Ishikawa (cell line): ENCODE data around the gene HSD17B1.

Source experiments
- CEBPB ChIP-seq: IDR thresholded peaks from 2 replicates; pipeline ENCODE4 v1.6.1; 2012
- CREB1 ChIP-seq: IDR thresholded peaks from 2 replicates; pipeline ENCODE4 v1.6.1; 2012; ENCODE audit warnings: low read depth
- EGR1 ChIP-seq: IDR thresholded peaks from 2 replicates; pipeline ENCODE4 v1.6.1; 2012
- EP300 ChIP-seq: IDR thresholded peaks from 2 replicates; pipeline ENCODE4 v1.6.1; 2012; ENCODE audit warnings: borderline replicate concordance
- FOXM1 ChIP-seq: IDR thresholded peaks from 2 replicates; pipeline ENCODE4 v1.6.1; 2012; ENCODE audit warnings: low read depth, borderline replicate concordance
- NFIC ChIP-seq: IDR thresholded peaks from 2 replicates; pipeline ENCODE4 v1.6.1; 2012
- RAD21 ChIP-seq: IDR thresholded peaks from 2 replicates; pipeline ENCODE4 v1.6.1; 2012; ENCODE audit warnings: low read depth
- TAF1 ChIP-seq: IDR thresholded peaks from 2 replicates; pipeline ENCODE4 v1.6.1; 2012; ENCODE audit warnings: low read depth, mild to moderate bottlenecking
- TCF12 ChIP-seq: IDR thresholded peaks from 2 replicates; pipeline ENCODE4 v1.6.1; 2012; ENCODE audit warnings: low read depth
- TEAD4 ChIP-seq: IDR thresholded peaks from 2 replicates; pipeline ENCODE4 v1.6.1; 2012
- YY1 ChIP-seq: IDR thresholded peaks from 2 replicates; pipeline ENCODE4 v1.6.1; 2012; ENCODE audit warnings: low read depth
- ZBTB7A ChIP-seq: IDR thresholded peaks from 2 replicates; pipeline ENCODE4 v1.6.1; 2012; ENCODE audit warnings: low read depth
- TF ChIP-seq, protein P1 (sequence below): IDR thresholded peaks from 2 replicates; pipeline ENCODE4 v1.6.1; 2012
- TF ChIP-seq, protein P2 (sequence below): IDR thresholded peaks from 2 replicates; pipeline ENCODE4 v1.6.1; 2012; ENCODE audit warnings: low read depth, mild to moderate bottlenecking
- TF ChIP-seq, protein P3 (sequence below): IDR thresholded peaks from 2 replicates; pipeline ENCODE4 v1.6.1; 2012

Gene HSD17B1

DNA sequence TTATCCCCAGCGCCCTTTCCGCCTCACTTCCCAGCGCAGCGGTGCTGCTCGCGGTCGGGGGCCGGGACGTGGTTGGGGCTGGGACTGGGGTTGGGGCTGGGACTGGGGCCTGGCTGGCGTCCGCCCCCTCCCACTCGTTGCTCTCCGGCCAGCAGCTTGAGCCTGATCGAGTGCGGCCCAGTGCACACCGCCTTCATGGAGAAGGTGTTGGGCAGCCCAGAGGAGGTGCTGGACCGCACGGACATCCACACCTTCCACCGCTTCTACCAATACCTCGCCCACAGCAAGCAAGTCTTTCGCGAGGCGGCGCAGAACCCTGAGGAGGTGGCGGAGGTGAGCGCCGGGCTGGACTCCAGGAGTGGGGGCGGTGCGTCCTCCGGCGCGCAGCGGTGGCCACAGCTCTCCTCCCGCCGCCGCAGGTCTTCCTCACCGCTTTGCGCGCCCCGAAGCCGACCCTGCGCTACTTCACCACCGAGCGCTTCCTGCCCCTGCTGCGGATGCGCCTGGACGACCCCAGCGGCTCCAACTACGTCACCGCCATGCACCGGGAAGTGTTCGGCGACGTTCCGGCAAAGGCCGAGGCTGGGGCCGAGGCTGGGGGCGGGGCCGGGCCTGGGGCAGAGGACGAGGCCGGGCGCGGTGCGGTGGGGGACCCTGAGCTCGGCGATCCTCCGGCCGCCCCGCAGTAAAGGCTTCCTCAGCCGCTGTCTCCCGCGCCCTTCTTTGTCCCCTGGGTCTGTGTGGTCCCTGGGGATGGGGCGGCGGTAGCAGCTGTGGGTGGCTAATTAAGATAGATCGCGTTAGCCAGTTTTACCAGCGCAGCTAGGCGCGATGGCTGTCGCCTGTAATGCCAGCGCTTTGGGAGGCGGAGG, 1.8 kb downstream of the HSD17B1 start:
- TF ChIP-seq ZBTB7A (peak; percentile 84), EGR1 (peak; percentile 64; the same call in 1 of the 2 replicates), CREB1 (peak; percentile 75), TEAD4 (peak; percentile 20; the same call in 1 of the 2 replicates), EP300 (no peak), YY1 (peak; percentile 69), CEBPB (no peak), TAF1 (peak; percentile 82), TCF12 (peak; percentile 58; the same call in 1 of the 2 replicates), NFIC (no peak), RAD21 (no peak), FOXM1 (no peak)
- TF ChIP-seq, protein P1, sequence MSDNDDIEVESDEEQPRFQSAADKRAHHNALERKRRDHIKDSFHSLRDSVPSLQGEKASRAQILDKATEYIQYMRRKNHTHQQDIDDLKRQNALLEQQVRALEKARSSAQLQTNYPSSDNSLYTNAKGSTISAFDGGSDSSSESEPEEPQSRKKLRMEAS, result peak; percentile 81
- TF ChIP-seq, protein P2, sequence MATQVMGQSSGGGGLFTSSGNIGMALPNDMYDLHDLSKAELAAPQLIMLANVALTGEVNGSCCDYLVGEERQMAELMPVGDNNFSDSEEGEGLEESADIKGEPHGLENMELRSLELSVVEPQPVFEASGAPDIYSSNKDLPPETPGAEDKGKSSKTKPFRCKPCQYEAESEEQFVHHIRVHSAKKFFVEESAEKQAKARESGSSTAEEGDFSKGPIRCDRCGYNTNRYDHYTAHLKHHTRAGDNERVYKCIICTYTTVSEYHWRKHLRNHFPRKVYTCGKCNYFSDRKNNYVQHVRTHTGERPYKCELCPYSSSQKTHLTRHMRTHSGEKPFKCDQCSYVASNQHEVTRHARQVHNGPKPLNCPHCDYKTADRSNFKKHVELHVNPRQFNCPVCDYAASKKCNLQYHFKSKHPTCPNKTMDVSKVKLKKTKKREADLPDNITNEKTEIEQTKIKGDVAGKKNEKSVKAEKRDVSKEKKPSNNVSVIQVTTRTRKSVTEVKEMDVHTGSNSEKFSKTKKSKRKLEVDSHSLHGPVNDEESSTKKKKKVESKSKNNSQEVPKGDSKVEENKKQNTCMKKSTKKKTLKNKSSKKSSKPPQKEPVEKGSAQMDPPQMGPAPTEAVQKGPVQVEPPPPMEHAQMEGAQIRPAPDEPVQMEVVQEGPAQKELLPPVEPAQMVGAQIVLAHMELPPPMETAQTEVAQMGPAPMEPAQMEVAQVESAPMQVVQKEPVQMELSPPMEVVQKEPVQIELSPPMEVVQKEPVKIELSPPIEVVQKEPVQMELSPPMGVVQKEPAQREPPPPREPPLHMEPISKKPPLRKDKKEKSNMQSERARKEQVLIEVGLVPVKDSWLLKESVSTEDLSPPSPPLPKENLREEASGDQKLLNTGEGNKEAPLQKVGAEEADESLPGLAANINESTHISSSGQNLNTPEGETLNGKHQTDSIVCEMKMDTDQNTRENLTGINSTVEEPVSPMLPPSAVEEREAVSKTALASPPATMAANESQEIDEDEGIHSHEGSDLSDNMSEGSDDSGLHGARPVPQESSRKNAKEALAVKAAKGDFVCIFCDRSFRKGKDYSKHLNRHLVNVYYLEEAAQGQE, result 0 out of 2 replicates have a peak, but pooled peaks have one; percentile 11
- TF ChIP-seq, protein P3, sequence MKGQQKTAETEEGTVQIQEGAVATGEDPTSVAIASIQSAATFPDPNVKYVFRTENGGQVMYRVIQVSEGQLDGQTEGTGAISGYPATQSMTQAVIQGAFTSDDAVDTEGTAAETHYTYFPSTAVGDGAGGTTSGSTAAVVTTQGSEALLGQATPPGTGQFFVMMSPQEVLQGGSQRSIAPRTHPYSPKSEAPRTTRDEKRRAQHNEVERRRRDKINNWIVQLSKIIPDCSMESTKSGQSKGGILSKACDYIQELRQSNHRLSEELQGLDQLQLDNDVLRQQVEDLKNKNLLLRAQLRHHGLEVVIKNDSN, result no peak

DNA sequence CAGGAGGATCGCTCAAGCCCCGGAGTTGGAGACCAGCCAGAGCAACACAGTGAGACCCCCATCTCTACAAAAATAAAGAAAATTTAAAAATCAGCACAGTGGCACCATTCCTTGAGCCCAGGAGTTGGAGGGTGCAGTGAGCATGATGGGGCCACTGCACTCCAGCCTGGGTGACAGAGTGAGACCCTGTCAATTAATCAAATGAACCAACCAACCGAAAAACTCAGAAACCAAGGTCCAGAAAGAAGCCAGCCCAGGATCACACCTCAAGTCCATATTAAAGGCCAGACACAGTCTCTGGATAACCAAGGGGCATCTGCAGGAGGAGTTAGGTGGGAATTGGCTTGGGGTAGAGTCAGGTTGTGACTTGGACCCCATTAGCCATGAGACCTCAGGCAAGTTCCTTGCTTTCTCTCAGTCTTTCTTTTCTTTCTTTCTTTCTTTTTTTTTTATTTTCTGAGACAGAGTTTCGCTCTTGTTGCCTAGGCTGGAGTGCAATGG, 2.4 kb downstream of the HSD17B1 start:
- TF ChIP-seq TAF1 (no peak), FOXM1 (no peak), ZBTB7A (no peak), CEBPB (no peak)
- TF ChIP-seq, protein P1, result no peak
- TF ChIP-seq, protein P2, result no peak
- TF ChIP-seq, protein P3, result no peak

DNA sequence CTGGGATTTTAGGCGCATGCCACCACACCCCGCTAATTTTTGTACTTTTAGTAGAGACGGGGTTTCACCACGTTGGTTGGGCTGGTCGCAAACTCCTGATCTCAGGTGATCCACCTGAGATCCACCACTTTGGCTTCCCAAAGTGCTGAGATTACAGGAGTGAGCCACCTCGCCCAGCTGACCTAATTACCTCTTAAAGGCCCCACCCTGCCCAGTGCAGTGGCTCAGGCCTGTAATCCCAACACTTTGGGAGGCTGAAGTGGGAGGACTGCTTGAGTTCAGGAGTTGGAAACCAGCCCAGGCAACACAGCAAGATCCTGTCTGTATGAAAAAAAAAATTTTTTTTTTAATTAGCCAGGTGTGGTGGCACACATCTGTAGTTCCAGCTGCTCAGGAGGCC, 6.4 kb downstream of the HSD17B1 start:
- TF ChIP-seq TCF12 (no peak), YY1 (no peak), TAF1 (no peak), RAD21 (no peak), EP300 (no peak), FOXM1 (no peak), NFIC (no peak), TEAD4 (no peak), CREB1 (no peak), CEBPB (no peak)
- TF ChIP-seq, protein P1, result no peak
- TF ChIP-seq, protein P3, result no peak
- TF ChIP-seq, protein P2, result no peak

DNA sequence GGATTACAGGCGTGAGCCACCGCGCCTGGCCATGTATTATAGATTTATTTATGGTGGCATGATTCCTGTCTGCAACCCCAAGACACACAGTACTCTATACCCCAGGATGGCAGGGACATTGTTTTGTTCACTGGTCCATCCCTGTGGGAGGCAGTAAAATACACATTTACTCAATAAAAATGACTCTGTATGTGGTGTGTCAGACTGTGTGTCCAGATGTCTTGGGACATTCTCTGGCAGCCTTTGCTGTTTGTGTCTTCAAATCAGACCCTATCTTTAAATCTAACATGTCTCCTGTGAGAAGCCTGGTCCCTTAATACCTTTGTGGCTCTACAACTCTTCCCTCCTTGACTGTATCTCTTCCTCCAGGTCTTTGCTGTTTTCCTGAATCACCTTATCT, 7.5 kb downstream of the HSD17B1 start:
- TF ChIP-seq FOXM1 (no peak), NFIC (no peak), TEAD4 (no peak), YY1 (no peak), EGR1 (no peak), CREB1 (no peak), CEBPB (no peak), TCF12 (no peak), RAD21 (no peak), ZBTB7A (no peak), EP300 (no peak)
- TF ChIP-seq, protein P2, result no peak
- TF ChIP-seq, protein P1, result no peak
- TF ChIP-seq, protein P3, result no peak
